Transverse colon (tissue), 3 donors: ENCODE results near the gene ROBO1.

Source experiments
- CTCF ChIP-seq, 5 experiments: fragments of 200-600 bp in 3 of 5; fragments of 450-650 bp in 2 of 5; sonication (generic) in 3 of 5; IDR thresholded peaks; 1 replicate in 2 of 5; 2 replicates in 3 of 5; pipeline ENCODE4 v1.5.1; 2016 to 2017; ENCODE audit warnings: antibody characterized with exemption in 5 of 5, inconsistent platforms in 3 of 5, mild to moderate bottlenecking in 2 of 5, moderate library complexity in 1 of 5
- POLR2A ChIP-seq: fragments of 450-650 bp; IDR thresholded peaks from one replicate; pipeline ENCODE4 v1.6.1; 2016; ENCODE audit warnings: antibody characterized with exemption, mild to moderate bottlenecking, moderate library complexity

- TF ChIP-seq CTCF (IDR thresholded peaks at IDR 0.05) (no peak), POLR2A (no peak)
Measured at GRCh38 chr3:78718707-78719106, 1049.1 kb downstream of the ROBO1 start.
